Activated naive CD8-positive, alpha-beta T cell treated with anti-CD3 and anti-CD28 coated beads, Interleukin-2, amount 10 ng/mL, durations not matched to agents 7 days and 5 days (primary cell): ENCODE results near the gene CUTC. TPM values are rescaled to one million over a fixed set of nuclear protein-coding genes. Genes with fewer than 3 reads are reported as not detected.

Experiments
- ATAC-seq: fragments of 150-1000 bp; cut with Tn5 transposase; one replicate; pipeline ENCODE4 v1.10.0; 2021; ENCODE audit warnings: low read depth, moderate library complexity
- POLR2A ChIA-PET: fragments of 350-600 bp; sonication (Branson Sonifier 250); formaldehyde crosslinking; loops from one replicate; lab custom pipeline; 2021; ENCODE audit warnings: antibody characterized with exemption; lab: Charles Lee
- DNase-seq: peaks from one replicate; pipeline ENCODE4 v3.0.0; 2021
- H3K27ac Mint-ChIP-seq: one replicate; pipeline ENCODE4 v1.8.0; 2022; ENCODE audit warnings: mild to moderate bottlenecking, mixed read lengths
- H3K27me3 Mint-ChIP-seq: one replicate; pipeline ENCODE4 v1.8.0; 2022; ENCODE audit warnings: mild to moderate bottlenecking, moderate library complexity, mixed read lengths
- H3K36me3 Mint-ChIP-seq: one replicate; pipeline ENCODE4 v1.8.0; 2021; ENCODE audit warnings: mild to moderate bottlenecking, mixed read lengths
- H3K4me1 Mint-ChIP-seq: one replicate; pipeline ENCODE4 v1.8.0; 2021; ENCODE audit warnings: mixed read lengths
- H3K4me3 Mint-ChIP-seq: one replicate; pipeline ENCODE4 v1.8.0; 2022; ENCODE audit warnings: mild to moderate bottlenecking, moderate library complexity, mixed read lengths
- H3K9me3 Mint-ChIP-seq: one replicate; pipeline ENCODE4 v1.8.0; 2021; ENCODE audit warnings: mixed read lengths
- total RNA-seq, 2 experiments: library from RNA; stranded (reverse); gene quantifications; one replicate each; pipeline ENCODE4 v1.2.3, GENCODE V29; 2021

The CUTC gene
- total RNA-seq, 2 experiments from 2014 or later, result 26.0 to 31.5 TPM

DNA sequence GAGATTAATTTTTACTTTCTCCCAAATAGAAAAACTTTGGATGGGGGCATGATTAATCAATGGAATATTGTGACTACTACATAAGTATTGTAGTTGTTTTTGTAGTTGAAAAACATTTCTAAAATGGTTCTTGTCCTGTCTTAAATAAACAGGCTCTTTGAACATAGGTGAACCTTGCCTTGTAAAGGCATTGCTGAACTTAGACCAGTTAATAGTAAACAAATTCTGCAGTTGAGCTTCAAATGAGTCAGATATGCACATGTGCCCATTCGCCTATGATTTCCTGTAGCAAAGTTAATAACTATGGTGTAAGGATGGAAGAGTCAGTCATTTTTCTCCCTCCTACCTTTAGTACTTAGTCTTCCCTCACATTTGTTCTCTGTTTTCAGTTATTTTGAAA, 22.6 kb downstream of the CUTC start:
- H3K27me3 Mint-ChIP-seq, result no peaks in the 10 kb centered on the region
- H3K9me3 Mint-ChIP-seq, result no peaks in the 10 kb centered on the region
- ATAC-seq (no peak), DNase-seq (no peak)
- H3K4me3 Mint-ChIP-seq, result no peak overlapping the region
- peaks cover 41% of the 10 kb centered on the region for H3K36me3 Mint-ChIP-seq
- H3K4me1 Mint-ChIP-seq, result no peaks in the 10 kb centered on the region
- H3K27ac Mint-ChIP-seq, result no peak overlapping the region
- POLR2A ChIA-PET, result no interaction called here

DNA sequence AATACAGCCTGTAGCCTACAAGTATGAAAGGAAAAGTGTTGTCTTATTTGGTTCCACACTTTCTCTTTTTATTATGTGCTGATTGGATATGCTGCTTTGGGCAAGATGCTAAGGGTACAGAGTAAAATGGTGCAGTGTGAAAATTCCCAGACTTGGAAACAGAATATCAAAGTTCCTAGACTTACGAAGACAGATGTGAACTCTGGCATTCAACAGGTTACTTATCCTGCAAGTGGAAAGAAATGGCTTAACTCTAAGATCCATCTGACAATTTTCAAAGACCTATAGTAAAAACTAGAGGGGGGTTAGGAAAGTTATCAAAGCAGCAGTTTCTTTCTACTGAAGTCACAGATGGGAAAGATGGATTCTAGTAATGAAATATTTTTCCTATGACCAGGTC, 24.1 kb downstream of the CUTC start:
- H3K4me1 Mint-ChIP-seq, result no peaks in the 10 kb centered on the region
- H3K27ac Mint-ChIP-seq, result no peak overlapping the region
- DNase-seq (no peak), ATAC-seq (no peak)
- H3K4me3 Mint-ChIP-seq, result no peak overlapping the region
- H3K27me3 Mint-ChIP-seq, result no peaks in the 10 kb centered on the region
- POLR2A ChIA-PET, result no interaction called here
- peaks cover 43% of the 10 kb centered on the region for H3K36me3 Mint-ChIP-seq
- H3K9me3 Mint-ChIP-seq, result no peaks in the 10 kb centered on the region

DNA sequence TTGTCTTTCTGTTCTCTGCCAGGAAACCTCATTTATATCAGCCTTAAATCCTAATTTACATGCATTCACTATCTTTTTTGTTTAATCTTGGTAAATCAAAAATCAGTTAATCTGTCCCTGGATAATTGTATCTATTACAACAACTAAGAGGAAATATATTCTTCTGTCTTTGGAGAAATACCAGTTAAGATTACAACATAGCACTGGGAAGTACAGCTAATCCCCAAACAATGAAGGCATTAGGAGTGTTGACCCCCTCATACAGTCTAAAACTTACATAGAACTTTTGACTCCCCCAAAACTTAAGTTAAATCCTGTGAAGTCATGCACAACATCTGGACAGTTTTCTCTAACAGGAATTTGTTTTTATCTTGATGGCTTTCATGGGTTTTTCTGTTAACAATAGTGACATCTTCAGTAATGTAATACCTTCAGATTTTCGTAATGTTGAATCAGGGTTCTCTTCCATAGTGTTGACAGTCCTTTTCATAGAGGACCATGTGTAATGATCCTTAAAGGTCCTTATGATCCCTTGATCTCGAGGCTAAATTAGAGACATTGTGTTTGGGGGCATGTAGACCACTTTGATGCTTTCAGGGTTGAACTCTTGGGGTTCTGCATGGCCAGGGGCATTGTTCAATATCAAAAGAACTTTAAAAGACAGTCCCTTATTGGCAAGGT, 26.3 kb downstream of the CUTC start:
- ATAC-seq (no peak), DNase-seq (no peak)
- Mint-ChIP-seq H3K36me3 (peaks cover 51% of the 10 kb centered on the region), H3K27me3 (no peaks in the 10 kb centered on the region), H3K4me3 (no peak overlapping the region), H3K4me1 (no peaks in the 10 kb centered on the region), H3K9me3 (peaks cover 2% of the 10 kb centered on the region), H3K27ac (no peak overlapping the region)
- POLR2A ChIA-PET, result no interaction called here

DNA sequence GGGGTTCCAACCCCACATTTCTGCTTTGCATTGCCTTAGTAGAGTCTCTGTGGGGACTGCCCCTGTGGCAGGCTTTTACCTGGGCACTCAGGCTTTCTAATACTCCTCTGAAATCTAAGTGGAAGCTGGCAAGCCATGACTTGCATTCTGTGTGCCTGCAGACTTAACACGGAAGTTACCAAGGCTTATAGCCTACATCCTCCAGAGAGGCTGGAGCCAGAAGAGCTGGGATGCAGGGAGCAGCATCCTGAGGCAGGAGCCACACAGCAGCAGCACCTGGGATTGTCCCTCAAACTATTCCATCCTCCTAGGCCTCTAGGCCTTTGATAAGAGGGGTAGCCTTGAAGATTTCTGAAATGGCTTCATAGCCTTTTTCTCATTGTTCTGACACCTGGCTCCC, 28.3 kb downstream of the CUTC start:
- H3K4me1 Mint-ChIP-seq, result no peaks in the 10 kb centered on the region
- H3K4me3 Mint-ChIP-seq, result no peak overlapping the region
- POLR2A ChIA-PET, result no interaction called here
- H3K27ac Mint-ChIP-seq, result no peak overlapping the region
- ATAC-seq, result no peak
- H3K36me3 Mint-ChIP-seq, result peaks cover 47% of the 10 kb centered on the region
- H3K9me3 Mint-ChIP-seq, result peaks cover 2% of the 10 kb centered on the region
- no peak for DNase-seq
- no peaks in the 10 kb centered on the region for H3K27me3 Mint-ChIP-seq

DNA sequence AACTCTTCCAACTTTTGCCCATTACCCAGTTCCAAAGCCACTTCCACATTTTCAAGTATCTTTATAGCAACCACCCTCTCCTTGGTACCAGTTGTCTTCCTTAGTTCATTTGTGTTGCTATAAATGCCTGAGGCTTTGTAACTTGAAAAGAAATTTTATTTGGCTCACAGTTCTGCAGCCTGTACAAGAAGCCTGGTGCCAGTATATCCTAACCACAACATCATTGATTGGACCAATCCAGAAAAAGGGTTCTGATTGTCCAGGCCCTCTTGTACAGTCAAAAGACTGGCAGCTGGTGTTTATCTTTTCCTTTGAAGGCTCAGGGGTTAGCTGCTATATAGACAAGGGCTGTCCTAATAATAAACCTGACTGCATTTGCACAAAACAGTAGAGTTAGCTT, 29.3 kb downstream of the CUTC start:
- Mint-ChIP-seq H3K9me3 (peaks cover 2% of the 10 kb centered on the region), H3K27me3 (no peaks in the 10 kb centered on the region), H3K27ac (no peak overlapping the region), H3K36me3 (peaks cover 43% of the 10 kb centered on the region), H3K4me3 (no peak overlapping the region), H3K4me1 (no peaks in the 10 kb centered on the region)
- POLR2A ChIA-PET, result no interaction called here
- DNase-seq (no peak), ATAC-seq (no peak)

DNA sequence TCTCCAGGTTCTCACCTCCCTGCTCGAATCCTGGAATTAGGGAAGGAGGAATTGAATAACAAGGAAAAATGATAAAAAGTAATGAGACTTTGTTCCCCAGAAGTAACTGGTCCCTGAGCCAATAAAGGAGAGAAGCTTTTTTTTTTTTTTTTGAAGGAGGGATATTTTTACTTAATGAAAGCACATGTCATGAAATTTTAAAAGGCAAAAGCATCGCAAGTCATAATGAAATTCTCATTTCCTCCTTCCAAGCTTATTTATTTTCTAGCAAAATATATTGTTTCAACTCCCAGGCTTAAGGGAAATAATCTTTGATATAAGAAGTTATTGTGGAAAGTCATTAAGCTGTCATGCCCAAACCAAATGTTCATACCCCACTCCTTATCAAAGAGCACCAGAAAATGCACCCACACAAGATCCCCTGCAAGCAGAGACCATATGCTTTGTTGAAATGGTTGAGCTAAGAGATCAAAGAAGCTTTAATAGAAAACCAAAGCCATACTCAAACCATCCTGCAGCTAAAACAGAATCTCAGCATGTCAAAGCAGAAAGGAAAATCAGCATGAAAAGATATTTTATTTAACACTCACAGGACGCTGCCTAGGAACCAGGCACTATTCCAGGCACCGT, 33.8 kb downstream of the CUTC start:
- DNase-seq (no peak), ATAC-seq (no peak)
- POLR2A ChIA-PET, result no interaction called here
- H3K4me1 Mint-ChIP-seq, result no peaks in the 10 kb centered on the region
- no peak overlapping the region for H3K27ac Mint-ChIP-seq
- peaks cover 14% of the 10 kb centered on the region for H3K36me3 Mint-ChIP-seq
- no peak overlapping the region for H3K4me3 Mint-ChIP-seq
- peaks cover 2% of the 10 kb centered on the region for H3K9me3 Mint-ChIP-seq
- no peaks in the 10 kb centered on the region for H3K27me3 Mint-ChIP-seq

DNA sequence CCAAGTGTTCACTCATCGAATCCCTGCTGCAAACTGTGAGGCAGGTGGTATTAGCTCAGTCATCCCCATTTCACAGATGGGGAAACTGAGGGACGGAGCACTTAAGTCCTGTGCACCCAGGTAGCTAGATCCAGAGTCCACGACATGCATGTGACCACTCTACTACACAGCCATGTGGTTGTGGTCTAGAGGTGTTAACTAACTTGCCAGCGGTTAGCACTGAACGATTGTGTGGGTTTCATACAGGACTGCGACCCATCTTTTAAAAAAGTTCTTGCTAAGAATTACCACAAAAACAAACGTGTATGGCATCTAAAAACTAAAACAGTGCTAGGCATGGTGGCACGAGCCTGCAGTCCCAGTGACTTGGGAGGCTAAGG, 34.3 kb downstream of the CUTC start:
- Mint-ChIP-seq H3K27me3 (no peaks in the 10 kb centered on the region), H3K36me3 (peaks cover 12% of the 10 kb centered on the region), H3K4me3 (no peak overlapping the region), H3K4me1 (no peaks in the 10 kb centered on the region), H3K9me3 (peaks cover 2% of the 10 kb centered on the region), H3K27ac (no peak overlapping the region)
- no peak for DNase-seq
- no peak for ATAC-seq
- POLR2A ChIA-PET, result no interaction called here

DNA sequence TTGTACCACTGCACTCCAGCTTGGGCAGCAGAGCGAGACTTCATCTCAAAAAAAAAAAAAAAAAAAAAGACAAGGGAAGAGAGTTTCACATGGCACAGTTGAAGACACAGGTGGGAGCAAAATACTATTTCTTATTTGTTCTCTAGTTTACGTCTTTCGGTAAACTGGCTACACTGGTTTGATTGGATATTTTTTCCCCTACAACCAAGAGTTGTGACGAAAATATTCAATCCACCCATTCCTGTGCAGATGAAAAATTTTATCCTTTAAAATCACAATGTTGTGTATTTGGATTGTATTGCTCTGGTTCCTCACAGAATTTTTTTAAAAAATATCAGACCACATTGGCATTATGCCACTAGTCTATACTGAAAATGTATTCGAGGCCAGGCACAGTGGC, 35.9 kb downstream of the CUTC start:
- Mint-ChIP-seq H3K9me3 (no peaks in the 10 kb centered on the region), H3K4me1 (no peaks in the 10 kb centered on the region), H3K36me3 (peaks cover 4% of the 10 kb centered on the region), H3K27me3 (no peaks in the 10 kb centered on the region), H3K27ac (no peak overlapping the region), H3K4me3 (no peak overlapping the region)
- POLR2A ChIA-PET, result no interaction called here
- DNase-seq (no peak), ATAC-seq (no peak)

DNA sequence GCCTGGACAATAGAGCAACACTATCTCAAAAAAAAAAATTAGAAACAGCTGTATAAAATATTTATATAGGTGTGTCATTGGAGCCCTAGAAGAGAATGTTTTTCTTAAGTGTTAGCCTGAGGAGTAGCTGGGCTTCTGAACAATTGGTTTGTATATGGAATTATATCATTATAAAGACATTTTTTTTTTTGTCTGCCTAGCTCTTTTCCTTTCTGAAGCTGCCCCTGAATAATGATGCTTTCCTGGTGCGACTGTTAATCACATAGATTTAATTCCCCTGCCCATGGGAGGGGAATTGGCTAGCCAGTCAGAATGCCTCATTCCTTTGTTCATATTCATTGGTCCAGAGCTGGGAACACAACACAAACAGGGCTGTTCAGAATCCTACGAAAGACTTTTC, 36.5 kb downstream of the CUTC start:
- ATAC-seq (no peak), DNase-seq (no peak)
- Mint-ChIP-seq H3K4me3 (no peak overlapping the region), H3K9me3 (no peaks in the 10 kb centered on the region), H3K4me1 (no peaks in the 10 kb centered on the region), H3K27me3 (no peaks in the 10 kb centered on the region), H3K27ac (no peak overlapping the region), H3K36me3 (peaks cover 1% of the 10 kb centered on the region)
- POLR2A ChIA-PET, result no interaction called here

DNA sequence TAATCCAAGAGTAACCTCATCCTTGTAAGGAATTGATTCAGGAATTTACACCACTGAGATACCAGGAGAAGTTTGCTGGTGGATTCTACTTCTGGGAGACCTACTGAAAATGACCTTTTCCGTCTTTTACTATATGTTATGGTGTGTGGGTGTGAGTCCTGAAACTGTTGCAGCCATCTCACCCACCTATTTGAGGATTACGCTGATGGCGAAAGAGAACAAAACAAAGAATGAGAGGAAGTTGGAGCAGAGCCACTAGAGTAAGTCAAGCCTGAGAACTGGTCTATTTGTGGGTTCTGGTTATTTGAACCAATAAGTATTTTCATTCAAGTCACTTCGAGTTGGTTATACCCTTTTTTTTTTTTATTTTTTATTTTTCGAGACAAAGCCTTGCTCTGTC, 37.7 kb downstream of the CUTC start:
- Mint-ChIP-seq H3K4me3 (no peak overlapping the region), H3K36me3 (no peaks in the 10 kb centered on the region), H3K4me1 (no peaks in the 10 kb centered on the region), H3K9me3 (no peaks in the 10 kb centered on the region), H3K27ac (no peak overlapping the region), H3K27me3 (no peaks in the 10 kb centered on the region)
- ATAC-seq (no peak), DNase-seq (no peak)
- POLR2A ChIA-PET, result interaction anchor here (0.6 kb wide), 1 partner anchor 320 kb away, joined by 3 read pairs; no protein-coding TSS in a partner anchor

DNA sequence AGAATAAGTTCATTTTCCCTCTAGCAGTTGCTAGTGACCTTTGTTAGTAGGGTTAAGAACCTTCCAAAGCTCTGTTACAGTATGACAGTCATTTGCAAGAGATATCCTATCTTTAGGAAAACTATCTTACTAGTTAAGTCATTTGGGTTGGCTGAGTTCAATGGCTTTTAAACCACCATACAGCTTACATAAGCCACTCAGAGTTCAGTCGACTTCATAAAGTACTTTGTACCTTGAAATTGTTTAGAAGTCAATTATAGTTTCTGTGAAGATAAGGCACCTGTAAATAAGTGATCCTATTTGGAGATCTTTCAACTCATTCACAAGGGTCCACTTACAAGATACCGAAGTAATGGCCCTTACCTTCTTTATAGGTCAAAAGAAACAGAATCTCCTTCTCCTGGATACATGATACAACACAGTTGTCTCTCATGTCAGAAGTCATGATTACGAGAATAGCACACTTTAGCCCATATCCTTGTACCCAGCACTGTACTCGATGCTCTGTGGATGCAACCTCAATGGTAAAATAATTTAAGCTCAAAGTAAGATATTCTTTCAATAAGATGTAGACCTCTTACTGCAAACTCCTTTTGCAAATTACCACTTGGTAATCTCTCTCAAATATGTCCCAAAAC, 38.5 kb downstream of the CUTC start:
- H3K36me3 Mint-ChIP-seq, result no peaks in the 10 kb centered on the region
- POLR2A ChIA-PET, result no interaction called here
- no peak overlapping the region for H3K4me3 Mint-ChIP-seq
- H3K4me1 Mint-ChIP-seq, result no peaks in the 10 kb centered on the region
- ATAC-seq, result no peak
- no peak overlapping the region for H3K27ac Mint-ChIP-seq
- DNase-seq, result no peak
- no peaks in the 10 kb centered on the region for H3K27me3 Mint-ChIP-seq
- no peaks in the 10 kb centered on the region for H3K9me3 Mint-ChIP-seq

DNA sequence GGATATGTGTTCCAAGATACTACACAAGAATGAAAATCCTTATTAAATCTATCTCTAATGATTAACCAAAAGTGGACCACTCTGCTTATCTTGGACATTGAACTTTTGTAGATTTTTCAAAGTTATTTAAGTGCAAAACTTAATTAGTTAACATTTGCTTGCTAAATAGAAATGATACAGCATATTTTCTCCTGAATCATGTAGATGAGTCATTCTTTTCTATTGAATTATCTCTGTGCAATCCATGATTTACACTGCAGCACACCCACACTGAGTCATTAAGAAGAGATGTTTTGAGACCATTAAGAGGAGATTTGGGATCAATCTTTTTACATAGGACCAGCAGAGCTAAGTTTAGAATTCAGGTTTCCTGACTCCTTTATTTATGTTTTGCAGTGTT, 43.8 kb downstream of the CUTC start:
- POLR2A ChIA-PET, result no interaction called here
- H3K27me3 Mint-ChIP-seq, result peaks cover 4% of the 10 kb centered on the region
- H3K4me1 Mint-ChIP-seq, result peaks cover 8% of the 10 kb centered on the region

DNA sequence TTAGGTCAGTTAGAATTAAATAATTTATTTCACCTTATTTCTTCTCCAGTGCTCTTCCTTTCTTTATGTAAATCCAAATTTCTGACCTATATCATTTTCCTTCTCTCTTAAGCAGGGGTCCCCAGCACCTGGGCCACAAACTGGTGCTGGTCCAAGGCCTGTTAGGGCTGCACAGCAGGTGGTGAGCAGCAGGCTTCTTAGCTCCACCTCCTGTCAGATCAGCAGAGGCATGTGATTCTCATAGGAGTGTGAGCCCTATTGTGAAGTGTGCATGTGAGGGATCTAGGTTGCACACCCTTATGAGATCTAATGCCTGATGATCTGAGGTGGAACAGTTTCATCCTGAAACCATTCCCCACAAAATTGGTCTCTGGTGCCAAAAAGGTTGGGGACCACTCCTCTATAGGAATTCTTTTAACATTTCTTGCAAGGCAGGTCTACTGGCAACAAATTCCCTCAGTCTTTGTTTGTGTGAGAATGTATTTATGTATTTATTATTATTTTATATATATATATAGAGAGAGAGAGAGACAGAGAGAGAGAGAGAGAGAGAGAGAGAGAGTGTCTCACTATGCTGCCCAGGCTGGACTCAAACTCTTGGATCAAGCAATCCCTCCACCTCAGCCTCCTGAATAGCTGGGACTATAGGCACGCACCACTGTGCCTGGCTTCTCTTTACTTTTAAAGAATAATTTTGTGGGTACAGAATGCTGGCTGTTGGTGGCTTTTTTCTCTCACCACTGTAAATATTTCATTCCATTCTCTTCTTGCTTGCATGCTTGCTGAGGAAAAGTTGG, 46.1 kb downstream of the CUTC start:
- no peak for DNase-seq
- peaks cover 4% of the 10 kb centered on the region for H3K27me3 Mint-ChIP-seq
- POLR2A ChIA-PET, result no interaction called here
- H3K27ac Mint-ChIP-seq, result no peak overlapping the region
- H3K4me1 Mint-ChIP-seq, result peaks cover 8% of the 10 kb centered on the region
- no peak for ATAC-seq
- H3K9me3 Mint-ChIP-seq, result no peaks in the 10 kb centered on the region
- no peaks in the 10 kb centered on the region for H3K36me3 Mint-ChIP-seq
- no peak overlapping the region for H3K4me3 Mint-ChIP-seq

More for the DNA sequence above, 43.8 kb downstream of the CUTC start:
- Mint-ChIP-seq H3K27ac (no peak overlapping the region), H3K9me3 (no peaks in the 10 kb centered on the region), H3K4me3 (no peak overlapping the region), H3K36me3 (no peaks in the 10 kb centered on the region)
- ATAC-seq (no peak), DNase-seq (no peak)
